DND-41 (cell line): ENCODE measurements around the gene GNA14.

Experiments used
- CTCF ChIP-seq: IDR thresholded peaks from 2 replicates; pipeline ENCODE4 v1.5.1; 2012; ENCODE audit warnings: borderline replicate concordance, low read length, moderate library complexity, mild to moderate bottlenecking; ENCODE audit not compliant: poor library complexity, severe bottlenecking; ENCODE audit errors: extremely low read depth
- EZH2 ChIP-seq: IDR thresholded peaks from 3 replicates; pipeline ENCODE4 v1.6.1; 2012; ENCODE audit warnings: borderline replicate concordance, low read depth, mild to moderate bottlenecking, moderate library complexity, low read length, inconsistent platforms; ENCODE audit not compliant: severe bottlenecking

GRCh38 chr9:77457916-77458592 lies 190.1 kb downstream of the GNA14 start:
- peak; percentile 73 for TF ChIP-seq CTCF
- no peak for TF ChIP-seq EZH2
